K562 (cell line): ENCODE data around the gene ARMC12. TPM values are rescaled to one million over a fixed set of nuclear protein-coding genes. Genes with fewer than 3 reads are reported as not detected.
A peak's percentile ranks its signal among the peaks of the same experiment; 100 is the strongest.

Experiments used
- AFF4 ChIP-seq: sonication (generic); formaldehyde crosslinking; IDR thresholded peaks from 2 replicates; pipeline ENCODE4 v1.8.0; 2023; ENCODE audit warnings: mild to moderate bottlenecking, missing genetic modification reagents
- ARID2 ChIP-seq: fragments of 450-650 bp; IDR thresholded peaks from 2 replicates; pipeline ENCODE4 v1.6.1; 2017; ENCODE audit warnings: antibody characterized with exemption, mild to moderate bottlenecking
- CTCF ChIP-seq, 3 experiments: IDR thresholded peaks in 2 of 3; conservative IDR thresholded peaks in 1 of 3; 2 replicates each; pipeline ENCODE4 v1.5.1; 2011 to 2012; ENCODE audit warnings: low read length in 3 of 3, mild to moderate bottlenecking in 3 of 3, control low read depth in 2 of 3, improper control_type of control experiment in 1 of 3, inconsistent platforms in 1 of 3, low read depth in 1 of 3, mixed read lengths in 1 of 3, moderate library complexity in 1 of 3; ENCODE audit not compliant: insufficient read depth in 2 of 3
- DIDO1 ChIP-seq: fragments of 450-650 bp; IDR thresholded peaks from 2 replicates; pipeline ENCODE4 v1.6.1; 2016; ENCODE audit warnings: low read depth, missing biosample characterization, missing genetic modification characterization
- ETV1 ChIP-seq: fragments of 450-650 bp; conservative IDR thresholded peaks from 2 replicates; pipeline ENCODE4 v1.6.1; 2016; ENCODE audit warnings: missing genetic modification characterization, control low read depth, low read depth, missing compliant biosample characterization
- GABPA ChIP-seq: fragments of 200-800 bp; sonication (Bioruptor generic); conservative IDR thresholded peaks from 2 replicates; pipeline ENCODE4 v1.6.1; 2016; ENCODE audit warnings: low read depth, missing genetic modification characterization, missing compliant biosample characterization
- MECOM ChIP-seq: fragments of 250-450 bp; sonication (Bioruptor Pico); IDR thresholded peaks from 2 replicates; pipeline ENCODE4 v1.8.0; 2022; ENCODE audit warnings: inconsistent platforms
- MNT ChIP-seq, 2 experiments: fragments of 450-650 bp; conservative IDR thresholded peaks; 2 replicates each; pipeline ENCODE4 v1.6.1; 2017; ENCODE audit warnings: mild to moderate bottlenecking in 2 of 2, moderate library complexity in 2 of 2
- NEUROD1 ChIP-seq: fragments of 150-350 bp; IDR thresholded peaks from 2 replicates; pipeline ENCODE4 v1.6.1; 2014; ENCODE audit warnings: borderline replicate concordance, low read length, low read depth; ENCODE audit not compliant: partially characterized antibody
- RNF2 ChIP-seq: sonication (generic); IDR thresholded peaks from 2 replicates; pipeline ENCODE4 v1.6.1; 2016
- TAL1 ChIP-seq: fragments of 450-650 bp; IDR thresholded peaks from 2 replicates; pipeline ENCODE4 v1.6.1; 2016; ENCODE audit warnings: mild to moderate bottlenecking
- YY1 ChIP-seq, 3 experiments: IDR thresholded peaks; 2 replicates each; pipeline ENCODE4 v1.6.1; 2011; ENCODE audit warnings: low read length in 2 of 3, mild to moderate bottlenecking in 2 of 3, moderate library complexity in 2 of 3, borderline replicate concordance in 1 of 3, control low read depth in 1 of 3, low read depth in 1 of 3; ENCODE audit not compliant: insufficient read depth in 3 of 3, insufficient replicate concordance in 2 of 3, control insufficient read depth in 1 of 3, insufficient read length in 1 of 3; ENCODE audit errors: extremely low read depth in 1 of 3
- ZBTB7A ChIP-seq: IDR thresholded peaks from 2 replicates; pipeline ENCODE4 v1.6.1; 2011; ENCODE audit warnings: low read depth, mild to moderate bottlenecking, low read length, moderate library complexity, borderline replicate concordance; ENCODE audit not compliant: control insufficient read depth
- polyA plus RNA-seq, 8 experiments: library from polyadenylated mRNA; depleted of rRNA in 4 of 8; stranded (reverse) in 5 of 8; unstranded in 3 of 8; fragments of >200 nt; fragmentation: Nextera tagmentation in 2 of 8; fragmentation: Illumina TruSeq in 1 of 8; extraction: Ambion mirVana in 2 of 8; extraction: Trizol in 1 of 8; gene quantifications; 2 replicates each; pipeline versions ENCODE4 v1.2.1 to v1.2.3, GENCODE V29; 2011 to 2014; ENCODE audit warnings: inconsistent platforms in 1 of 8, missing spikeins in 1 of 8
- total RNA-seq, 7 experiments: library from RNA; depleted of rRNA in 6 of 7; stranded (reverse); fragments of >200 nt in 6 of 7; fragmentation: Illumina TruSeq in 2 of 7; extraction: Trizol in 2 of 7; gene quantifications; 2 replicates each; pipeline versions ENCODE4 v1.2.1 to v1.2.3, GENCODE V29; 2011 to 2021; ENCODE audit warnings: low replicate concordance in 1 of 7

Gene ARMC12
- total and polyA plus RNA-seq, 9 of the 15 experiments (the other 6 are each of a cell fraction or from before 2014, with no cell fraction given): 0.09 to 0.58 (median 0.31) TPM; not detected in 3

GRCh38 chr6:35736253-35736894 is 458 bp upstream of the ARMC12 start (continued):
- 0 out of 2 replicates have a peak, but pooled peaks have one; percentile 26 for TF ChIP-seq ZBTB7A
- TF ChIP-seq YY1 (IDR thresholded peaks at IDR 0.05; ENCODE audit: borderline replicate concordance in 1 of 3, control insufficient read depth in 1 of 3, extremely low read depth in 1 of 3, insufficient read depth in 3 of 3, insufficient read length in 1 of 3, insufficient replicate concordance in 2 of 3, low read depth in 1 of 3, low read length in 2 of 3): peak in 1 of 3 experiments; percentile 2
- TF ChIP-seq NEUROD1: peak; percentile 6
- TF ChIP-seq RNF2: no peak
- TF ChIP-seq ARID2: peak; percentile 81; the same call in 1 of the 2 replicates
- TF ChIP-seq TAL1: no peak
- 0 out of 4 replicates have a peak, but pooled peaks of 1 of the 2 experiments have one; percentile 16 for TF ChIP-seq MNT (conservative IDR thresholded peaks at IDR 0.05)
- TF ChIP-seq MECOM (CRISPR knock-in tag): 0 out of 2 replicates have a peak, but pooled peaks have one; percentile 56
- 0 out of 2 replicates have a peak, but pooled peaks have one; percentile 19 for TF ChIP-seq DIDO1 (tag)
- 0 out of 2 replicates have a peak, but pooled peaks have one; percentile 30 for TF ChIP-seq GABPA (tag)
- TF ChIP-seq AFF4 (CRISPR knock-in tag): no peak
- TF ChIP-seq ETV1 (tag): peak; percentile 62
- TF ChIP-seq CTCF (IDR thresholded peaks at IDR 0.05 in 2 of 3, conservative IDR thresholded peaks at IDR 0.05 in 1 of 3; ENCODE audit: insufficient read depth in 2 of 3, low read depth in 1 of 3, low read length in 3 of 3): peak; percentile 94 to 98 (median 95)
